Endodermal cell (in vitro differentiated cells): ENCODE data around the gene GPRC5B. TPM values are rescaled to one million over a fixed set of nuclear protein-coding genes. Genes with fewer than 3 reads are reported as not detected.

ENCODE experiments used
- DNase-seq: peaks from one replicate; pipeline ENCODE4 v3.0.0-alpha.2; 2017
- H3K27ac ChIP-seq: 2 replicates; pipeline ENCODE4 v1.5.1; 2013; ENCODE audit warnings: mild to moderate bottlenecking, low read depth, low read length, moderate library complexity
- H3K27me3 ChIP-seq: 2 replicates; pipeline ENCODE4 v1.6.1; 2013; ENCODE audit warnings: mild to moderate bottlenecking, low read length, moderate library complexity; ENCODE audit not compliant: insufficient read depth, control insufficient read depth, poor library complexity, severe bottlenecking
- H3K36me3 ChIP-seq: 2 replicates; pipeline ENCODE4 v1.7.0; 2013; ENCODE audit warnings: mild to moderate bottlenecking, low read length, moderate library complexity; ENCODE audit not compliant: control insufficient read depth, insufficient read depth
- H3K4me1 ChIP-seq: one replicate; pipeline ENCODE4 v1.7.0; 2013; ENCODE audit warnings: low read length; ENCODE audit not compliant: control insufficient read depth, insufficient read depth
- H3K4me3 ChIP-seq: 2 replicates; pipeline ENCODE4 v1.5.1; 2013; ENCODE audit warnings: mild to moderate bottlenecking, low read length, moderate library complexity
- H3K9ac ChIP-seq: 2 replicates; pipeline ENCODE4 v1.6.1; 2013; ENCODE audit warnings: mild to moderate bottlenecking, low read length, moderate library complexity; ENCODE audit not compliant: poor library complexity, severe bottlenecking; ENCODE audit errors: extremely low read depth
- H3K9me3 ChIP-seq: 2 replicates; pipeline ENCODE4 v1.6.1; 2013; ENCODE audit warnings: mild to moderate bottlenecking, low read length, moderate library complexity; ENCODE audit not compliant: control insufficient read depth
- H3K27ac Mint-ChIP-seq: 2 replicates; pipeline ENCODE4 v1.8.0; 2020; ENCODE audit warnings: mixed read lengths
- H3K27me3 Mint-ChIP-seq: 2 replicates; pipeline ENCODE4 v1.8.0; 2021; ENCODE audit warnings: mild to moderate bottlenecking, mixed read lengths; ENCODE audit not compliant: insufficient read depth
- H3K36me3 Mint-ChIP-seq: 2 replicates; pipeline ENCODE4 v1.8.0; 2020; ENCODE audit warnings: low read depth, mixed read lengths
- H3K4me1 Mint-ChIP-seq: 2 replicates; pipeline ENCODE4 v1.8.0; 2020; ENCODE audit warnings: mixed read lengths
- H3K4me3 Mint-ChIP-seq: 2 replicates; pipeline ENCODE4 v1.8.0; 2020; ENCODE audit warnings: mild to moderate bottlenecking, moderate library complexity, mixed read lengths
- H3K9me3 Mint-ChIP-seq: 2 replicates; pipeline ENCODE4 v1.8.0; 2020; ENCODE audit warnings: mild to moderate bottlenecking, mixed read lengths
- WGBS, 2 experiments: methylation state at CpG; one replicate each; pipeline versions ENCODE4 v1.1.5 to v1.1.7; 2013; ENCODE audit warnings: missing lambda C conversion rate in 2 of 2, mixed read lengths in 1 of 2; ENCODE audit not compliant: insufficient coverage in 1 of 2, insufficient read length in 1 of 2; 5-methylcytosine and 5-hydroxymethylcytosine counted together
- long read RNA-seq, 4 experiments: library from polyadenylated mRNA in 2 of 4; library from RNA in 1 of 4; library from capped mRNA in 1 of 4; stranded (forward) in 3 of 4; unstranded in 1 of 4; transcript quantifications; one replicate each; pipeline ENCODE4 v2.0.0, GENCODE V29; 2020 to 2021; ENCODE audit warnings: inconsistent platforms in 1 of 4
- polyA plus RNA-seq, 2 experiments: library from polyadenylated mRNA; stranded (reverse); fragments of 50-300 nt; gene quantifications; one replicate each; pipeline ENCODE4 v1.2.3, GENCODE V29; 2013
- total RNA-seq, 2 donors: library from RNA; stranded (reverse); fragmentation: NEBNext Ultra II Directional in 1 of 2; extraction: Animal tissue kit (Norgen Biotek cat#: 25700) in 1 of 2; gene quantifications; 2 replicates in 1 of 2; 3 replicates in 1 of 2; pipeline ENCODE4 v1.2.1, GENCODE V29; 2021
- TF ChIP-seq, protein P1 (sequence below): fragments of 200-600 bp; sonication (generic); conservative IDR thresholded peaks from 2 replicates; pipeline ENCODE4 v1.5.0; 2021; ENCODE audit warnings: antibody characterized with exemption, mild to moderate bottlenecking

Gene GPRC5B
- total RNA-seq, result 10 to 100 TPM; 39.5 to 49.1 TPM
- polyA plus RNA-seq (2013, experiment 1 of 2), result 50.7 TPM
- 41.7 TPM for polyA plus RNA-seq (2013, experiment 2 of 2)
- long read RNA-seq, experiment 1, full-length matches to known transcripts, result 16 of 24 reads
- long read RNA-seq, experiment 1, partial matches to known transcripts, result 0 of 24 reads
- long read RNA-seq, experiment 1, other reads (novel, unspliced or antisense), result 8 of 24 reads
- long read RNA-seq, experiment 2, full-length matches to known transcripts, result 140 of 147 reads
- long read RNA-seq, experiment 2, partial matches to known transcripts, result 3 of 147 reads
- long read RNA-seq, experiment 2, other reads (novel, unspliced or antisense), result 4 of 147 reads
- long read RNA-seq, experiment 3, full-length matches to known transcripts, result 294 of 304 reads
- long read RNA-seq, experiment 3, partial matches to known transcripts, result 7 of 304 reads
- long read RNA-seq, experiment 3, other reads (novel, unspliced or antisense), result 3 of 304 reads
- long read RNA-seq, experiment 4, full-length matches to known transcripts, result 4 of 6 reads
- long read RNA-seq, experiment 4, partial matches to known transcripts, result 0 of 6 reads
- long read RNA-seq, experiment 4, other reads (novel, unspliced or antisense), result 2 of 6 reads

DNA sequence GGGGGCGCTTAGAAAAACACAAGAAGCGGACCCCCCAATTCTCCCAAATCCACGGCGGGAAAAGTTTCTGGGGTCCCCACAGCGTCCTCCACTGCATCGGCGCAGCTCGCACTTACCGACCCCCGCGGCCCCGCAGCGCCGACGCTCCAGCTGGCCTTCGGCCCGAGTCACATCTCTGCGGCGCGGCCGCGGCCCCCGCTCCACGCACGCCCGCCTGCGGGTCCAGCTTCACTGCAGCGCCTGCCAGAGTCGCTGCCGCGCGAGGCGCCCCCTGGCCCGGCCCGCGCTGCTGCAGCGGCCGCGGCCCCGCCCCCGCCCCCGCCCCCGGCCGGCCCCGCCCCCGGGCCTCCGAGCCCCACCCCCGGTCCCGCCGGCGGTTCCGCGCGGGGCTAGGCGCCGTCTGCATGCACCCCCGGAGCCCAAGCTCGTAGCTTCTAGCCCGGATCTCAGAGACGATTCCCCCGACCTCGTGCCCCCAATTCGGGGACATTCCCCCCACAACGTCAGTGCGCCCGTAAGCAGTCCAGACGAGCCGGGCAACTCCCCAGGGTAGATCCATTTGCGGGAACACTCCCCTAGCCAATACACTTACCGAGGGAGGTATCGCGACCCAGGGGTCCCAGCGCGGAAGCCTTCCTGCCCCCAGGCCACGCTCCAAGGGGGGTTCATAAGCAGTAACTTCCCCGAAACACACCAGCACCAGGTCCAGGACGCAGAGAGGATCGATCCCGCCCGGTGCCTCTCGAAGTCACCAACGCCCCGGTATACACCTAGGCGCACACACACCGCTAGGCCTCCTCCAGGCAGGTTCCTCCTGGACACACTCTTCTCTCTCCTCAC is at the start of gene GPRC5B:
GPRC5B (minus strand) TSS at position 238 of the 840 bp plus-strand sequence. CDS start 12,003 bp downstream, outside the sequence.
- Mint-ChIP-seq H3K36me3 (peaks cover 12% of the 10 kb centered on the region), H3K9me3 (no peaks in the 10 kb centered on the region), H3K4me3 (peak within 1 kb of the TSS; percentile 72), H3K27ac (peak within 1 kb of the TSS; percentile 97), H3K27me3 (peaks cover 17% of the 10 kb centered on the region), H3K4me1 (peaks cover 17% of the 10 kb centered on the region)
- Histone ChIP-seq H3K36me3 (peaks cover 8% of the 10 kb centered on the region), H3K9me3 (no peaks in the 10 kb centered on the region), H3K27me3 (peaks cover 8% of the 10 kb centered on the region), H3K4me3 (peak within 1 kb of the TSS; percentile 86), H3K9ac (peak within 1 kb of the TSS; percentile 48), H3K27ac (peak within 1 kb of the TSS; percentile 66), H3K4me1 (peaks cover 9% of the 10 kb centered on the region)
- TF ChIP-seq, protein P1, sequence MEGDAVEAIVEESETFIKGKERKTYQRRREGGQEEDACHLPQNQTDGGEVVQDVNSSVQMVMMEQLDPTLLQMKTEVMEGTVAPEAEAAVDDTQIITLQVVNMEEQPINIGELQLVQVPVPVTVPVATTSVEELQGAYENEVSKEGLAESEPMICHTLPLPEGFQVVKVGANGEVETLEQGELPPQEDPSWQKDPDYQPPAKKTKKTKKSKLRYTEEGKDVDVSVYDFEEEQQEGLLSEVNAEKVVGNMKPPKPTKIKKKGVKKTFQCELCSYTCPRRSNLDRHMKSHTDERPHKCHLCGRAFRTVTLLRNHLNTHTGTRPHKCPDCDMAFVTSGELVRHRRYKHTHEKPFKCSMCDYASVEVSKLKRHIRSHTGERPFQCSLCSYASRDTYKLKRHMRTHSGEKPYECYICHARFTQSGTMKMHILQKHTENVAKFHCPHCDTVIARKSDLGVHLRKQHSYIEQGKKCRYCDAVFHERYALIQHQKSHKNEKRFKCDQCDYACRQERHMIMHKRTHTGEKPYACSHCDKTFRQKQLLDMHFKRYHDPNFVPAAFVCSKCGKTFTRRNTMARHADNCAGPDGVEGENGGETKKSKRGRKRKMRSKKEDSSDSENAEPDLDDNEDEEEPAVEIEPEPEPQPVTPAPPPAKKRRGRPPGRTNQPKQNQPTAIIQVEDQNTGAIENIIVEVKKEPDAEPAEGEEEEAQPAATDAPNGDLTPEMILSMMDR, result peak; percentile 15
- DNase-seq, result peak; percentile 82
- 13 to 94% methylated on average over 10 to 85 of the region's 85 CpGs for WGBS, 2 experiments

DNA sequence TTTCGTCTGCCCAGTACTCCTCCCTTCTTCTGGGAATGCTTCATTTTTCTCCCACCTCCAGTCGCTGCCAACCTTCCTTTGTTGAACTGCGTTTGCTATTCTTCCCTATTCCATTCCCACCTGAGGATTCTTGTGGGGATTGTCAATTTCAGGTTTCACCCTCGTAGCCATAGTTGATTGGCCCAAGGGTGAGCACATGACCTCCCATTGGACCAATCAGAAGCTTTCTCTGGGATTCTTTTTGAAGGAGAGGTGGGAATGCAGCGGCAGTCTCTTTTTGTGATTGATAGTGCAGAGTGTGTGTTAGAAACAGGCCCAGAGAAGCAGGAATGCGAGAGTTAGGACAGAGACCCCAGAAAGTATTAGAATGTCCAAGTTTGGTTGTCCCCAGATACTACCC is 49.1 kb upstream of the GPRC5B start:
- Mint-ChIP-seq H3K4me1 (no peaks in the 10 kb centered on the region), H3K4me3 (no peak overlapping the region), H3K36me3 (no peaks in the 10 kb centered on the region), H3K27me3 (no peaks in the 10 kb centered on the region), H3K27ac (no peak overlapping the region), H3K9me3 (no peaks in the 10 kb centered on the region)
- TF ChIP-seq, protein P1, result no peak
- H3K9me3 ChIP-seq, result no peaks in the 10 kb centered on the region
- no peak overlapping the region for H3K27ac ChIP-seq
- 86 to 98% methylated on average over 6 of the region's 6 CpGs for WGBS, 2 experiments
- H3K9ac ChIP-seq, result no peak overlapping the region
- H3K27me3 ChIP-seq, result no peaks in the 10 kb centered on the region
- H3K4me1 ChIP-seq, result no peaks in the 10 kb centered on the region
- no peak for DNase-seq
- H3K36me3 ChIP-seq, result no peaks in the 10 kb centered on the region
- H3K4me3 ChIP-seq, result no peak overlapping the region

- Histone ChIP-seq H3K4me1 (no peaks in the 10 kb centered on the region), H3K36me3 (no peaks in the 10 kb centered on the region), H3K4me3 (no peak overlapping the region), H3K27me3 (no peaks in the 10 kb centered on the region), H3K9me3 (no peaks in the 10 kb centered on the region), H3K9ac (no peak overlapping the region), H3K27ac (no peak overlapping the region)
- TF ChIP-seq, protein P1, result no peak
- Mint-ChIP-seq H3K4me1 (no peaks in the 10 kb centered on the region), H3K9me3 (peaks cover 3% of the 10 kb centered on the region), H3K36me3 (no peaks in the 10 kb centered on the region), H3K27ac (no peak overlapping the region), H3K27me3 (no peaks in the 10 kb centered on the region), H3K4me3 (no peak overlapping the region)
- 90 to 95% methylated on average over 12 of the region's 12 CpGs for WGBS, 2 experiments
- DNase-seq, result no peak
Observed at GRCh38 chr16:19929062-19929511, 44.4 kb upstream of the GPRC5B start.
